ENCODE results near the gene PRSS3. TPM values are rescaled to one million over a fixed set of nuclear protein-coding genes. Genes with fewer than 3 reads are reported as not detected.

Gene PRSS3
- total and polyA plus RNA-seq, 7 donors: 8.9 to 519 (median 247) TPM; not detected in 3

GRCh38 chr9:33780276-33780675, 15.1 kb upstream of the PRSS3 start:
- H3K27ac ChIP-seq: no peak overlapping the region
- no peak for DNase-seq
- intact Hi-C loops (cut with DNase I): no loop called here
- no peak overlapping the region for H3K4me3 ChIP-seq
- H3K36me3 ChIP-seq: no peaks in the 10 kb centered on the region
- no peaks in the 10 kb centered on the region for H3K9me3 ChIP-seq
- TF ChIP-seq, protein P1, sequence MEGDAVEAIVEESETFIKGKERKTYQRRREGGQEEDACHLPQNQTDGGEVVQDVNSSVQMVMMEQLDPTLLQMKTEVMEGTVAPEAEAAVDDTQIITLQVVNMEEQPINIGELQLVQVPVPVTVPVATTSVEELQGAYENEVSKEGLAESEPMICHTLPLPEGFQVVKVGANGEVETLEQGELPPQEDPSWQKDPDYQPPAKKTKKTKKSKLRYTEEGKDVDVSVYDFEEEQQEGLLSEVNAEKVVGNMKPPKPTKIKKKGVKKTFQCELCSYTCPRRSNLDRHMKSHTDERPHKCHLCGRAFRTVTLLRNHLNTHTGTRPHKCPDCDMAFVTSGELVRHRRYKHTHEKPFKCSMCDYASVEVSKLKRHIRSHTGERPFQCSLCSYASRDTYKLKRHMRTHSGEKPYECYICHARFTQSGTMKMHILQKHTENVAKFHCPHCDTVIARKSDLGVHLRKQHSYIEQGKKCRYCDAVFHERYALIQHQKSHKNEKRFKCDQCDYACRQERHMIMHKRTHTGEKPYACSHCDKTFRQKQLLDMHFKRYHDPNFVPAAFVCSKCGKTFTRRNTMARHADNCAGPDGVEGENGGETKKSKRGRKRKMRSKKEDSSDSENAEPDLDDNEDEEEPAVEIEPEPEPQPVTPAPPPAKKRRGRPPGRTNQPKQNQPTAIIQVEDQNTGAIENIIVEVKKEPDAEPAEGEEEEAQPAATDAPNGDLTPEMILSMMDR (IDR thresholded peaks at IDR 0.05): no peak
- no peak for TF ChIP-seq POLR2A (IDR thresholded peaks at IDR 0.05)
- TF ChIP-seq EP300 (IDR thresholded peaks at IDR 0.05): no peak
- TF ChIP-seq POLR2AphosphoS5 (IDR thresholded peaks at IDR 0.05): no peak
- H3K4me1 ChIP-seq: no peaks in the 10 kb centered on the region
- no peaks in the 10 kb centered on the region for H3K27me3 ChIP-seq

DNA sequence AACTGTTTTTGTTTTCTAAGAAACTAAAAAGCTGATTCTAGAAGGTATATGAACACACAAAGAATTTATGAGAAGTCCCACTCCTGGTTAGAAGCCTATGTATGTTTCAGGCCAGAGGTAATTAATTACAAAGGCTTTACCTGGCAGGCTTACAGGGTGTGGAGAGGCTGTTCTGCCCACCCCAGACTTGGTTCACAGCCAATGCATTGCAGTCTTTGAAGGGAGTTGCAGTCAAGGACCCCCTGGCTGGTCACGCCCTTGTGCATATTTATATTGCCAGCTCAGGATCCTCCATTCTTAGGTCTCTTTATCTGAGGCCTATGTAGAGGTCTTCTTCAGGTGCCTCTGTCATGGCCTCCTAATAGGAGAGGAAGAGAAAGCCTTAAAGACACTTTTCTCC, 13.6 kb upstream of the PRSS3 start:
- H3K4me1 ChIP-seq: no peaks in the 10 kb centered on the region
- 82 to 97% methylated on average over 1 of the region's 1 CpG for WGBS, 2 donors
- intact Hi-C loops (cut with DNase I): no loop called here
- no peak for DNase-seq
- TF ChIP-seq POLR2AphosphoS5 (IDR thresholded peaks at IDR 0.05) (no peak), EP300 (IDR thresholded peaks at IDR 0.05) (no peak), POLR2A (IDR thresholded peaks at IDR 0.05) (no peak)
- TF ChIP-seq, protein P1 (IDR thresholded peaks at IDR 0.05): no peak
- no peak overlapping the region for H3K27ac ChIP-seq
- H3K36me3 ChIP-seq: no peaks in the 10 kb centered on the region
- no peaks in the 10 kb centered on the region for H3K27me3 ChIP-seq
- H3K4me3 ChIP-seq: no peak overlapping the region
- no peaks in the 10 kb centered on the region for H3K9me3 ChIP-seq

GRCh38 chr9:33782395-33783152, 12.8 kb upstream of the PRSS3 start:
- Histone ChIP-seq H3K9me3 (no peaks in the 10 kb centered on the region), H3K4me1 (no peaks in the 10 kb centered on the region), H3K36me3 (no peaks in the 10 kb centered on the region), H3K27me3 (no peaks in the 10 kb centered on the region), H3K4me3 (no peak overlapping the region), H3K27ac (no peak overlapping the region)
- intact Hi-C loops (cut with DNase I): no loop called here
- DNase-seq: no peak
- WGBS, 2 donors: 50 to 55% methylated on average over 4 of the region's 4 CpGs
- no peak for TF ChIP-seq POLR2AphosphoS5 (IDR thresholded peaks at IDR 0.05)
- no peak for TF ChIP-seq POLR2A (IDR thresholded peaks at IDR 0.05)
- no peak for TF ChIP-seq EP300 (IDR thresholded peaks at IDR 0.05)
- TF ChIP-seq, protein P1 (IDR thresholded peaks at IDR 0.05): no peak

- no peaks in the 10 kb centered on the region for H3K27me3 ChIP-seq
- no peaks in the 10 kb centered on the region for H3K9me3 ChIP-seq
- intact Hi-C loops (cut with DNase I): no loop called here
- no peaks in the 10 kb centered on the region for H3K36me3 ChIP-seq
- TF ChIP-seq POLR2AphosphoS5 (IDR thresholded peaks at IDR 0.05): no peak
- TF ChIP-seq, protein P1 (IDR thresholded peaks at IDR 0.05): no peak
- no peak for TF ChIP-seq EP300 (IDR thresholded peaks at IDR 0.05)
- no peak for TF ChIP-seq POLR2A (IDR thresholded peaks at IDR 0.05)
- H3K27ac ChIP-seq: no peak overlapping the region
- no peaks in the 10 kb centered on the region for H3K4me1 ChIP-seq
- DNase-seq: no peak
- 90 to 93% methylated on average over 5 of the region's 5 CpGs for WGBS, 2 donors
- no peak overlapping the region for H3K4me3 ChIP-seq
Measured at GRCh38 chr9:33785914-33786313, 9.4 kb upstream of the PRSS3 start.

DNA sequence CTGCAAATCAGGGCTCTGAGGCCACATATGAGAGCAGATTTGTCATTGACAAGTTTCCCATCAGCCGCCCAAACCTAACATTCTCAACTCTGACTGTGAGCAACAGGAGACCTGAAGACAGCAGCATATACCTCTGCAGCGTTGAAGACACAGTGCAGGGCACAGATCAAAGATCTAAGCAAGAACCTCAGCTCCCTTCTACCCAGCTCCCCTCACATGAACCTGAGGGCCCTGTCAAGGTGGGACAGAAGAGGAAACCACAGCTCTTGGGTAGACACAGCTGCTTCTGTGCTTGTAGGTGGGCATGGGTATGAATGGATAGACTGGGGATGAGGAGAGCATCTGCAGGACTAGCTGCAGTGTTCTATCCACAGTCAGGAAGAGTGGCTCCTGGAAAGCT, 8.7 kb upstream of the PRSS3 start:
- DNase-seq: no peak
- no peak overlapping the region for H3K4me3 ChIP-seq
- no peak overlapping the region for H3K27ac ChIP-seq
- TF ChIP-seq EP300 (IDR thresholded peaks at IDR 0.05) (no peak), POLR2A (IDR thresholded peaks at IDR 0.05) (no peak), POLR2AphosphoS5 (IDR thresholded peaks at IDR 0.05) (no peak)
- TF ChIP-seq, protein P1 (IDR thresholded peaks at IDR 0.05): no peak
- WGBS, 2 donors: 76 to 93% methylated on average over 2 of the region's 2 CpGs
- H3K4me1 ChIP-seq: no peaks in the 10 kb centered on the region
- no peaks in the 10 kb centered on the region for H3K9me3 ChIP-seq
- no peaks in the 10 kb centered on the region for H3K36me3 ChIP-seq
- no peaks in the 10 kb centered on the region for H3K27me3 ChIP-seq
- intact Hi-C loops (cut with DNase I): no loop called here
